Psoas muscle (tissue), 8 donors: Measurements from ENCODE around the gene ZNF860. TPM values are rescaled to one million over a fixed set of nuclear protein-coding genes. Genes with fewer than 3 reads are reported as not detected.

Experiments
- ATAC-seq, 4 donors: fragments of 200-7000 bp; cut with Tn5 transposase; one replicate each; pipeline ENCODE4 v1.9.1; 2020; ENCODE audit warnings: moderate library complexity in 3 of 4, mild to moderate bottlenecking in 2 of 4
- DNase-seq, 2 donors: peaks; one replicate each; pipeline ENCODE4 v3.0.0-alpha.2; 2020
- H3K27ac ChIP-seq: fragments of 200-600 bp; one replicate; pipeline ENCODE4 v1.8.0; 2022
- H3K27me3 ChIP-seq, 3 donors: fragments of 200-600 bp in 1 of 3; one replicate each; pipeline versions ENCODE4 v1.6.1 to v1.8.0; 2013 to 2022; ENCODE audit warnings: low read length in 2 of 3, mild to moderate bottlenecking in 2 of 3, moderate library complexity in 1 of 3; ENCODE audit not compliant: insufficient read depth in 3 of 3
- H3K36me3 ChIP-seq, 2 donors: fragments of 200-600 bp in 1 of 2; one replicate each; pipeline versions ENCODE4 v1.6.1 to v1.8.0; 2013 to 2022; ENCODE audit warnings: low read depth in 1 of 2, mild to moderate bottlenecking in 1 of 2, moderate library complexity in 1 of 2; ENCODE audit not compliant: insufficient read depth in 1 of 2
- H3K4me1 ChIP-seq: fragments of 200-600 bp; one replicate; pipeline ENCODE4 v1.8.0; 2022
- H3K4me3 ChIP-seq: fragments of 200-600 bp; one replicate; pipeline ENCODE4 v1.8.0; 2022; ENCODE audit warnings: mild to moderate bottlenecking
- H3K9me3 ChIP-seq: fragments of 200-600 bp; one replicate; pipeline ENCODE4 v1.8.0; 2022
- WGBS, 3 donors: extraction: QIAGEN DNeasy Blood & Tissue Kit; methylation state at CpG; one replicate each; pipeline versions ENCODE4 v1.1.6 to v1.1.7; 2013; 5-methylcytosine and 5-hydroxymethylcytosine counted together
- intact Hi-C, 2 donors: fragments of 100-400 bp; cut with DNase I; formaldehyde crosslinking; loops; one replicate each; pipeline versions ENCODE4 v1.11.0 to v1.14.2; 2022
- polyA plus RNA-seq, 3 donors: library from polyadenylated mRNA; stranded (reverse); fragments of 200-250 nt; gene quantifications; one replicate each; pipeline ENCODE4 v1.2.3, GENCODE V29; 2013
- total RNA-seq, 4 donors: library from RNA; stranded (reverse); fragmentation: NEBNext Ultra II Directional in 2 of 4; extraction: Animal tissue kit (Norgen Biotek cat#: 25700) in 2 of 4; gene quantifications; one replicate each; pipeline versions ENCODE4 v1.2.1 to v1.2.4, GENCODE V29; 2021 to 2023
- TF ChIP-seq, protein P1 (sequence below): fragments of 200-600 bp; IDR thresholded peaks from one replicate; pipeline ENCODE4 v1.8.0; 2022; ENCODE audit warnings: antibody characterized with exemption
- donor health status: healthy with polysubstance abuse.
- donor health status: DM: no; HTN: no; CAD: no; lungs with moderate emphysema.
- donor health status: Bipolar disorder and iron deficiency.
- donor health status: healthy.
- donor health status: DM: yes; HTN: yes; CAD: no.
- donor health status: DM: no; HTN: no; CAD: no.
- donor health status: DM: no; HTN: no; CAD: no.
- donor health status: DM: yes; HTN: yes; CAD: no.

ZNF860 gene
- total and polyA plus RNA-seq, 7 donors = 0.01 to 0.08 (median 0.05) TPM; not detected in 4

DNA sequence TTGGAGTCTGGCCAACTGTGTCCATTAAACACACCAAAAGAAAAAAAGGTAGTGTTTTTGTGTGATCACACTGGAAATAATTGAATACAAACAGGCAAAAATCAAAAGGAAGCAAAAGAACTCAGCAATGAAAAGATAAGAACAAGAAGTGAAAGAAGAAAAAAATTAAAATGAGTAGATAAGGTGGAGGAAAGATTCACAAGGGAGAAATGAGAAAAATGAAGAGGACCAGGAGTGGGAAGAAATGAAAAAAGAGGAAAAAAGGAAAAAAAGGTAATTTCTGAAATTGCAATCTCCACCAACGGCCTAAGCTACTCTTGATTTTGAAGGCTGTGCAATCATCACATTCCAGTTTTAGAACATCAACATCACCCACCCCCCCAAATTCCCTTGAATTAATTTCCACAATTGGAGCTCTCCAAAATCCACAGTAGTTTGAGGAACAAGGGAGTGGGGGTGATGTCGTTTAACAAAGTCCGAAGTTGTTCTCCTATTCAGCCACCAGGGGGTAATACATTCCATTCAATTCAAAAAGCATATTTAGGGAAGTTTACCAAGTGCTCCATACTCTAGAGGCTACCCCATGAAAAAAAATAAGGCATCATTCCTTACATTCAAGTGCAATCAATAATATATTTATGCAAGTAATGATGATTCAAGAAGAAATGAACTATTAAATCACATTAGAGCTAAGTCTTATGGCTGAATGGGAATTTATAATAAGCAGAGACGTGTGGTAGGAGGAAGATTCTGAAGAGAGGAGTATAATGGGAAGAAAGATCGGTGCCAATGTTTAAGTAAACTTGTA, 37.4 kb downstream of the ZNF860 start:
- H3K27me3 ChIP-seq = no peaks in the 10 kb centered on the region
- 48 to 54% (median 52%) methylated on average over 5 of the region's 5 CpGs for WGBS, 3 donors
- H3K4me1 ChIP-seq = no peaks in the 10 kb centered on the region
- no peaks in the 10 kb centered on the region for H3K36me3 ChIP-seq
- intact Hi-C loops = loop anchor here (1.0 to 2.0 kb wide), 2 partner anchors 125 to 126 kb away; no protein-coding TSS in a partner anchor
- ATAC-seq (peak; percentile 79 to 95 (median 86)), DNase-seq (no peak)
- no peaks in the 10 kb centered on the region for H3K9me3 ChIP-seq
- H3K4me3 ChIP-seq = no peak overlapping the region
- TF ChIP-seq, protein P1, sequence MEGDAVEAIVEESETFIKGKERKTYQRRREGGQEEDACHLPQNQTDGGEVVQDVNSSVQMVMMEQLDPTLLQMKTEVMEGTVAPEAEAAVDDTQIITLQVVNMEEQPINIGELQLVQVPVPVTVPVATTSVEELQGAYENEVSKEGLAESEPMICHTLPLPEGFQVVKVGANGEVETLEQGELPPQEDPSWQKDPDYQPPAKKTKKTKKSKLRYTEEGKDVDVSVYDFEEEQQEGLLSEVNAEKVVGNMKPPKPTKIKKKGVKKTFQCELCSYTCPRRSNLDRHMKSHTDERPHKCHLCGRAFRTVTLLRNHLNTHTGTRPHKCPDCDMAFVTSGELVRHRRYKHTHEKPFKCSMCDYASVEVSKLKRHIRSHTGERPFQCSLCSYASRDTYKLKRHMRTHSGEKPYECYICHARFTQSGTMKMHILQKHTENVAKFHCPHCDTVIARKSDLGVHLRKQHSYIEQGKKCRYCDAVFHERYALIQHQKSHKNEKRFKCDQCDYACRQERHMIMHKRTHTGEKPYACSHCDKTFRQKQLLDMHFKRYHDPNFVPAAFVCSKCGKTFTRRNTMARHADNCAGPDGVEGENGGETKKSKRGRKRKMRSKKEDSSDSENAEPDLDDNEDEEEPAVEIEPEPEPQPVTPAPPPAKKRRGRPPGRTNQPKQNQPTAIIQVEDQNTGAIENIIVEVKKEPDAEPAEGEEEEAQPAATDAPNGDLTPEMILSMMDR = peak; percentile 82
- H3K27ac ChIP-seq = no peak overlapping the region

DNA sequence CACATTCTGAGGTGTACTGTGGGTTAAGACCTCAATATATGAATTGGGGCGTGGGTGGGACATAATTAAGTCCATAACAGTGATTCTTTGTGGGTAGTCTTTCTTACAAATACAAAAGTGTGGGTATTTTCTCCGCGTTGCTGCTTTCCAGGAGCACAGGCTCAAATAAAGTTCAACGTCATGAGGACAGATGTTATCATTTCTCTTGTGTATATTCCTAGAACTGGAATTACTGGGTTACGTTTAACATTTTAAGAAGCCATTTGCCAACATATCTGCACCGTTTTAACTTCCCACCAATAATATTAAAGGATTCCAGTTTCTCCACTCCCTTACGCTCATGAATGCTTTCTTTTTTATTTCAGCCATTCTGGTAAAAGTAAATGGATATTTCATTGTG, 39.6 kb downstream of the ZNF860 start:
- no peaks in the 10 kb centered on the region for H3K4me1 ChIP-seq
- 62 to 75% (median 62%) methylated on average over 7 of the region's 7 CpGs for WGBS, 3 donors
- no peak overlapping the region for H3K4me3 ChIP-seq
- H3K9me3 ChIP-seq = no peaks in the 10 kb centered on the region
- no peaks in the 10 kb centered on the region for H3K36me3 ChIP-seq
- ATAC-seq = no peak
- no peak for DNase-seq
- no peaks in the 10 kb centered on the region for H3K27me3 ChIP-seq
- intact Hi-C loops = loop anchor here in 1 of 2 donors (2.0 to 10.0 kb wide), 2 partner anchors 14 to 754 kb away; no protein-coding TSS in a partner anchor
- TF ChIP-seq, protein P1 = no peak
- no peak overlapping the region for H3K27ac ChIP-seq

DNA sequence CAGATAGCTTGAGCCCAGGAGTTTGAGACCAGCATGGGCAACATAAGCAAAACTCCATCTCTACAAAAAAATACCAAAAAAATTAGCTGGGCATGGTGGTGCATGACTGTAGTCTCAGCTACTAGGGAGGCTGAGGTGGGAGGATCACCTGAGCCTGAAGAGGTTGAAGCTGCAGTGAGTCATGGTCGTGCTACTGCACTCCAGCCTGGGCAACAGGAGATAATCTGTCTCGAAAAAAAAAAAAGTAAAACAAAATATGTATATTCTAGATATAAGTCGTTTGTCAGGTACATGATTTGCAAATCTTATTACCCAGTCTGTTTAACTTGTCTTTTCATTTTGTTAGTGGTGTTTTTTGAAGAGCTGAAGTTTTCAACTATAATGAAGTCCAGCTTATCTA, 40.2 kb downstream of the ZNF860 start:
- no peaks in the 10 kb centered on the region for H3K9me3 ChIP-seq
- H3K4me3 ChIP-seq = no peak overlapping the region
- DNase-seq = no peak
- TF ChIP-seq, protein P1 = no peak
- no peaks in the 10 kb centered on the region for H3K4me1 ChIP-seq
- no peaks in the 10 kb centered on the region for H3K27me3 ChIP-seq
- no peak overlapping the region for H3K27ac ChIP-seq
- 79 to 81% (median 81%) methylated on average over 3 of the region's 3 CpGs for WGBS, 3 donors
- intact Hi-C loops = loop anchor here in 1 of 2 donors (2.0 to 10.0 kb wide), 2 partner anchors 13 to 753 kb away; no protein-coding TSS in a partner anchor
- no peaks in the 10 kb centered on the region for H3K36me3 ChIP-seq
- ATAC-seq = no peak

DNA sequence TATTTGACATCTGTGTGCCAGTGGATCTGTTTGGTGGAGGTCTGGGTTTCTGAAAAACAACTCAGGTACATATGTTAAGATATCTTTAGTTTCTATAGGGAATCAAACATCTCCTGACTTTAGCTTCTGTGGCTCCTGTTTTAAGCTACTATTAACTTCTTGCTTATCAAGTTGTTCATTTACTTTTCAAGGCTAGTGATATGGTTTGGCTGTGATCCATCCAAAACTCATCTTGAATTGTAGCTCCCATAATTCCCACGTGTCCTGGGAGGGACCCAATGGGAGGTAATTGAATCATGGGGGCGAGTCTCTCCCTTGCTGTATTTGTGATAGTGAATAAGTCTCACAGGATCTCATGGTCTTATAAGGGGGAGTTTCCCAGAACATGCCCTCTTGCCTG, 41.4 kb downstream of the ZNF860 start:
- no peak overlapping the region for H3K27ac ChIP-seq
- H3K36me3 ChIP-seq = no peaks in the 10 kb centered on the region
- ATAC-seq (no peak), DNase-seq (no peak)
- 84 to 86% (median 85%) methylated on average over 2 of the region's 2 CpGs for WGBS, 3 donors
- no peaks in the 10 kb centered on the region for H3K4me1 ChIP-seq
- H3K27me3 ChIP-seq = no peaks in the 10 kb centered on the region
- no peak overlapping the region for H3K4me3 ChIP-seq
- H3K9me3 ChIP-seq = no peaks in the 10 kb centered on the region
- TF ChIP-seq, protein P1 = no peak
- intact Hi-C loops = loop anchor here in 1 of 2 donors (10.0 kb wide), 1 partner anchor 752 kb away; no protein-coding TSS in a partner anchor
